ENCODE results near the gene TRAFD1. TPM values are rescaled to one million over a fixed set of nuclear protein-coding genes. Genes with fewer than 3 reads are reported as not detected.

Gene TRAFD1
- total and polyA plus RNA-seq, 2 of the 13 experiments (the other 11 are each of a cell fraction or from before 2014, with no cell fraction given): 9.5 to 20.9 TPM

GRCh38 chr12:112125250-112125999, at the start of gene TRAFD1 (continued):
- TF ChIP-seq THAP11 (CRISPR knock-in tag; IDR thresholded peaks at IDR 0.05) (peak; percentile 72), SETDB1 (CRISPR knock-in tag; IDR thresholded peaks at IDR 0.05; ENCODE audit: borderline replicate concordance) (no peak), NCOR1 (IDR thresholded peaks at IDR 0.05; ENCODE audit: borderline replicate concordance, low read length) (no peak), ZNF781 (CRISPR knock-in tag; IDR thresholded peaks at IDR 0.05; ENCODE audit: borderline replicate concordance, not compliant biosample characterization) (peak; percentile 50), ZFP41 (CRISPR knock-in tag; IDR thresholded peaks at IDR 0.05; ENCODE audit: borderline replicate concordance) (peak; percentile 48; the same call in 1 of the 2 replicates), ZNF251 (CRISPR knock-in tag; IDR thresholded peaks at IDR 0.05) (no peak), ZNF280B (CRISPR knock-in tag; IDR thresholded peaks at IDR 0.05; ENCODE audit: borderline replicate concordance) (peak; percentile 88), HNF4A (CRISPR knock-in tag; IDR thresholded peaks at IDR 0.05) (0 out of 2 replicates have a peak, but pooled peaks have one; percentile 4), AGO2 (optimal IDR thresholded peaks at IDR 0.05; ENCODE audit: low read depth, low read length) (peak; percentile 74), PHF8 (CRISPR knock-in tag; IDR thresholded peaks at IDR 0.05) (peak; percentile 92), USF2 (IDR thresholded peaks at IDR 0.05; ENCODE audit: low read depth, low read length) (no peak), USF2 (CRISPR knock-in tag; IDR thresholded peaks at IDR 0.05; ENCODE audit: borderline replicate concordance) (no peak), ZNF597 (CRISPR knock-in tag; IDR thresholded peaks at IDR 0.05) (no peak), ZNF660 (CRISPR knock-in tag; IDR thresholded peaks at IDR 0.05; ENCODE audit: borderline replicate concordance, low read depth) (no peak), IKZF4 (CRISPR knock-in tag; IDR thresholded peaks at IDR 0.05; ENCODE audit: borderline replicate concordance, low read depth, not compliant biosample characterization) (peak; percentile 52), ZNF234 (CRISPR knock-in tag; conservative IDR thresholded peaks at IDR 0.05) (no peak), GABPB1 (CRISPR knock-in tag; IDR thresholded peaks at IDR 0.05) (peak; percentile 97), ZNF543 (CRISPR knock-in tag; IDR thresholded peaks at IDR 0.05) (0 out of 2 replicates have a peak, but pooled peaks have one; percentile 75), ZNF569 (CRISPR knock-in tag; IDR thresholded peaks at IDR 0.05; ENCODE audit: borderline replicate concordance) (no peak), TRAFD1 (CRISPR knock-in tag; IDR thresholded peaks at IDR 0.05; ENCODE audit: borderline replicate concordance) (no peak), TCF12 (IDR thresholded peaks at IDR 0.05) (no peak), TCF12 (CRISPR knock-in tag; IDR thresholded peaks at IDR 0.05) (no peak), KLF16 (CRISPR knock-in tag; IDR thresholded peaks at IDR 0.05) (no peak)
